LNCaP clone FGC (cell line): Measurements from ENCODE around the gene UNC93B1.

ENCODE experiments used
- DNase-seq: peaks from one replicate; pipeline ENCODE4 v3.0.0-alpha.2; 2011; ENCODE audit warnings: low read depth
- H3K4me3 ChIP-seq: 2 replicates; pipeline ENCODE4 v1.5.1; 2011; ENCODE audit warnings: mild to moderate bottlenecking, low read depth, low read length, control low read depth
- CTCF ChIP-seq: IDR thresholded peaks from 2 replicates; pipeline ENCODE4 v1.5.1; 2012; ENCODE audit warnings: mild to moderate bottlenecking; ENCODE audit not compliant: control insufficient read depth, insufficient read depth; ENCODE audit errors: extremely low read depth

Gene UNC93B1

GRCh38 chr11:68006606-68007166, 2.8 kb upstream of the UNC93B1 start:
- no peak for TF ChIP-seq CTCF

GRCh38 chr11:68004551-68005335, 846 bp upstream of the UNC93B1 start:
- DNase-seq, result no peak
- H3K4me3 ChIP-seq, result peak overlapping the region; percentile 58
- TF ChIP-seq CTCF, result no peak

More at GRCh38 chr11:68006606-68007166, 2.8 kb upstream of the UNC93B1 start:
- H3K4me3 ChIP-seq, result no peak overlapping the region
- DNase-seq, result no peak

GRCh38 chr11:68002938-68003845, 705 bp downstream of the UNC93B1 start:
- TF ChIP-seq CTCF, result no peak
- peak overlapping the region; percentile 58 for H3K4me3 ChIP-seq
- DNase-seq, result no peak

GRCh38 chr11:68002575-68002937, 1.3 kb downstream of the UNC93B1 start:
- no peak for TF ChIP-seq CTCF
- no peak overlapping the region for H3K4me3 ChIP-seq
- DNase-seq, result no peak

- TF ChIP-seq CTCF, result no peak
- no peak for DNase-seq
- H3K4me3 ChIP-seq, result no peak overlapping the region
Measured at GRCh38 chr11:67999704-68000103, 4.2 kb downstream of the UNC93B1 start.

GRCh38 chr11:67999201-67999629, 4.7 kb downstream of the UNC93B1 start:
- no peak for DNase-seq
- TF ChIP-seq CTCF, result no peak
- H3K4me3 ChIP-seq, result no peak overlapping the region
